K562 (cell line): ENCODE results near the gene TNN. TPM values are rescaled to one million over a fixed set of nuclear protein-coding genes. Genes with fewer than 3 reads are reported as not detected.

ENCODE experiments used
- C11orf30 ChIP-seq: fragments of 450-650 bp; IDR thresholded peaks from 2 replicates; pipeline ENCODE4 v1.6.1; 2016; ENCODE audit warnings: low read depth, mild to moderate bottlenecking
- CHAMP1 ChIP-seq: fragments of 450-650 bp; IDR thresholded peaks from 2 replicates; pipeline ENCODE4 v1.6.1; 2016; ENCODE audit warnings: mild to moderate bottlenecking
- DACH1 ChIP-seq: fragments of 450-650 bp; IDR thresholded peaks from 2 replicates; pipeline ENCODE4 v1.6.1; 2018; ENCODE audit not compliant: partially characterized antibody
- MITF ChIP-seq: IDR thresholded peaks from 2 replicates; pipeline ENCODE4 v1.6.1; 2014; ENCODE audit warnings: antibody characterized with exemption
- PRMT5 ChIP-seq: sonication (generic); formaldehyde crosslinking; IDR thresholded peaks from 2 replicates; pipeline ENCODE4 v1.5.0; 2020; ENCODE audit warnings: missing genetic modification reagents
- RERE ChIP-seq: sonication (generic); formaldehyde crosslinking; IDR thresholded peaks from 2 replicates; pipeline ENCODE4 v1.8.0; 2023; ENCODE audit warnings: missing genetic modification reagents, mild to moderate bottlenecking, borderline replicate concordance
- ZNF175 ChIP-seq: fragments of 200-800 bp; sonication (Bioruptor generic); IDR thresholded peaks from 2 replicates; pipeline ENCODE4 v1.6.1; 2016; ENCODE audit warnings: low read depth, mild to moderate bottlenecking, missing genetic modification characterization, missing compliant biosample characterization
- ZNF518B ChIP-seq: fragments of 250-450 bp; sonication (Bioruptor Pico); IDR thresholded peaks from 2 replicates; pipeline ENCODE4 v1.5.0; 2021; ENCODE audit warnings: mild to moderate bottlenecking, moderate library complexity
- polyA plus RNA-seq, 8 experiments: library from polyadenylated mRNA; depleted of rRNA in 4 of 8; stranded (reverse) in 5 of 8; unstranded in 3 of 8; fragments of >200 nt; fragmentation: Nextera tagmentation in 2 of 8; fragmentation: Illumina TruSeq in 1 of 8; extraction: Ambion mirVana in 2 of 8; extraction: Trizol in 1 of 8; gene quantifications; 2 replicates each; pipeline versions ENCODE4 v1.2.1 to v1.2.3, GENCODE V29; 2011 to 2014; ENCODE audit warnings: inconsistent platforms in 1 of 8, missing spikeins in 1 of 8
- total RNA-seq, 7 experiments: library from RNA; depleted of rRNA in 6 of 7; stranded (reverse); fragments of >200 nt in 6 of 7; fragmentation: Illumina TruSeq in 2 of 7; extraction: Trizol in 2 of 7; gene quantifications; 2 replicates each; pipeline versions ENCODE4 v1.2.1 to v1.2.3, GENCODE V29; 2011 to 2021; ENCODE audit warnings: low replicate concordance in 1 of 7
- TF ChIP-seq, protein P1 (sequence below): IDR thresholded peaks from 2 replicates; pipeline ENCODE4 v1.6.1; 2012; ENCODE audit warnings: low read depth, low read length, improper control_type of control experiment, borderline replicate concordance

The TNN gene
- total and polyA plus RNA-seq, 9 of the 15 experiments (the other 6 are each of a cell fraction or from before 2014, with no cell fraction given) = 0.01 to 0.09 (median 0.07) TPM; not detected in 4

GRCh38 chr1:175154629-175155472 lies 87.2 kb downstream of the TNN start (continued):
- TF ChIP-seq ZNF518B (CRISPR knock-in tag) (no peak), PRMT5 (CRISPR knock-in tag) (no peak), RERE (CRISPR knock-in tag) (no peak), DACH1 (no peak), MITF (no peak), CHAMP1 (no peak), C11orf30 (peak; percentile 71; the same call in 1 of the 2 replicates), ZNF175 (CRISPR knock-in tag) (no peak)
- TF ChIP-seq, protein P1, sequence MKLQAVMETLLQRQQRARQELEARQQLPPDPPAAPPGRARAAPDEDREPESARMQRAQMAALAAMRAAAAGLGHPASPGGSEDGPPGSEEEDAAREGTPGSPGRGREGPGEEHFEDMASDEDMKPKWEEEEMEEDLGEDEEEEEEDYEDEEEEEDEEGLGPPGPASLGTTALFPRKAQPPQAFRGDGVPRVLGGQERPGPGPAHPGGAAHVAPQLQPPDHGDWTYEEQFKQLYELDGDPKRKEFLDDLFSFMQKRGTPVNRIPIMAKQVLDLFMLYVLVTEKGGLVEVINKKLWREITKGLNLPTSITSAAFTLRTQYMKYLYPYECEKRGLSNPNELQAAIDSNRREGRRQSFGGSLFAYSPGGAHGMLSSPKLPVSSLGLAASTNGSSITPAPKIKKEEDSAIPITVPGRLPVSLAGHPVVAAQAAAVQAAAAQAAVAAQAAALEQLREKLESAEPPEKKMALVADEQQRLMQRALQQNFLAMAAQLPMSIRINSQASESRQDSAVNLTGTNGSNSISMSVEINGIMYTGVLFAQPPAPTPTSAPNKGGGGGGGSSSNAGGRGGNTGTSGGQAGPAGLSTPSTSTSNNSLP = peak; percentile 18; the same call in 1 of the 2 replicates
